ENCODE results near the gene GPSM1.

GPSM1 gene

DNA sequence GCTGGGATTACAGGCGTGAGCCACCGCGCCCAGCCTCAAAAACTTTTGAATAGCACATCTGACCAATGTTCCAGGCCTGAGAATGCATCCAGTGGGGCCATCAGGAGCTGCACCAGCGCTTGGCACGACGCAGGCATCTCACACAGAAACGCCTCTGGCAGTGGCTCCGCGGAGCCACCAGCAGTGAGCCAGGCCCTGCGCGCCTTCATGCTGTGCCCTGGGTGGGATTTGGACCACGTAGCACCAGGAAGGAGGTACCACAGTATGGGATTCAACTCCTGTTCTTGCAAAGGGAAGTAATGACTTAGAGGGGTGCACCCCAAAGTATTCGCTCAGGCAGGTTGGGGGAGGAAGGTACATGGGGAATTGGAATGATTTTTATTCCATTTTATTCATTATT, 26.5 kb upstream of the GPSM1 start:
- no peaks in the 10 kb centered on the region for H3K36me3 ChIP-seq (ENCODE audit: control insufficient read depth in 4 of 4, insufficient read depth in 4 of 4, low read length in 3 of 4)
- peaks cover 0 to 40% (median 22%) of the 10 kb centered on the region in 4 experiments for H3K4me1 ChIP-seq (ENCODE audit: control extremely low read depth in 1 of 4, control insufficient read depth in 4 of 4, insufficient read depth in 4 of 4, low read length in 3 of 4)
- H3K27ac ChIP-seq (ENCODE audit: insufficient read depth in 1 of 2, low read depth in 1 of 2, low read length in 2 of 2, poor library complexity in 1 of 2, severe bottlenecking in 2 of 2) = no peak overlapping the region
- DNase-seq = no peak
- 92% methylated on average over 12 of the region's 13 CpGs for WGBS (ENCODE audit: insufficient coverage)
- no peaks in the 10 kb centered on the region for H3K27me3 ChIP-seq (replicated peaks in 2 of 5; ENCODE audit: control insufficient read depth in 4 of 5, insufficient read depth in 5 of 5, low read length in 4 of 5)
- CTCF ChIA-PET = interaction anchor here (0.7 to 1.6 kb wide), 5 partner anchors 16 to 122 kb away, joined by 3 to 8 read pairs (median 3); no protein-coding TSS in a partner anchor
- H3K9me3 ChIP-seq (ENCODE audit: control extremely low read depth in 1 of 5, control insufficient read depth in 4 of 5, insufficient read depth in 2 of 5, low read depth in 1 of 5, low read length in 4 of 5) = no peaks in the 10 kb centered on the region
- no peak overlapping the region for H3K4me3 ChIP-seq (ENCODE audit: control insufficient read depth in 1 of 7, extremely low read depth in 1 of 7, insufficient read depth in 4 of 7, low read depth in 2 of 7, low read length in 6 of 7)
- POLR2A ChIA-PET = no interaction called here

DNA sequence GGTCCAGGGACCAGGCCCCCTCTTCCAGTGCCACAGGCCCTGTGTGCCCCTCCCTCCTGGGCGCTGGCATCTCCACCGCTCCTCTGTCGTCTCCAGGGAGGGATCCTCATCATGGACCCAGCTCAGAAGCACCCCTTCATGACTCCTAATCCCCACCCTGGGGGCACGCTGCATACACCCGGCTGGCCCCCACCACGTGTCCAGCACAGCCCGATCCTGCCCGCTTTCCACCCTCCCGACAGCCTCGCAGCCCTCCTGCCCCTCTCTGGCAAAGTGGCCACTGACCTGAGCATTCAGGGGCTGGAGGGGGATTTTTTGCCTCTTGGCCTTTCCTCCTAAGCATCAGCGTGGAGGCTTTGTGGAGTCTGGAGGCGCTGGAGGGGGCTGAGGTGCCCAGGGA, 24.8 kb upstream of the GPSM1 start:
- H3K36me3 ChIP-seq (ENCODE audit: control insufficient read depth in 4 of 4, insufficient read depth in 4 of 4, low read length in 3 of 4) = no peaks in the 10 kb centered on the region
- 96% methylated on average over 12 of the region's 12 CpGs for WGBS (ENCODE audit: insufficient coverage)
- no peak overlapping the region for H3K4me3 ChIP-seq (ENCODE audit: control insufficient read depth in 1 of 7, extremely low read depth in 1 of 7, insufficient read depth in 4 of 7, low read depth in 2 of 7, low read length in 6 of 7)
- ChIA-PET CTCF (interaction anchor here (1.5 kb wide), 1 partner anchor 11 kb away, joined by 3 read pairs; no protein-coding TSS in a partner anchor), POLR2A (no interaction called here)
- no peak overlapping the region for H3K27ac ChIP-seq (ENCODE audit: insufficient read depth in 1 of 2, low read depth in 1 of 2, low read length in 2 of 2, poor library complexity in 1 of 2, severe bottlenecking in 2 of 2)
- H3K4me1 ChIP-seq (ENCODE audit: control extremely low read depth in 1 of 4, control insufficient read depth in 4 of 4, insufficient read depth in 4 of 4, low read length in 3 of 4) = peaks cover 0 to 56% (median 35%) of the 10 kb centered on the region in 4 experiments
- DNase-seq = no peak
- no peaks in the 10 kb centered on the region for H3K9me3 ChIP-seq (ENCODE audit: control extremely low read depth in 1 of 5, control insufficient read depth in 4 of 5, insufficient read depth in 2 of 5, low read depth in 1 of 5, low read length in 4 of 5)
- no peaks in the 10 kb centered on the region for H3K27me3 ChIP-seq (replicated peaks in 2 of 5; ENCODE audit: control insufficient read depth in 4 of 5, insufficient read depth in 5 of 5, low read length in 4 of 5)

DNA sequence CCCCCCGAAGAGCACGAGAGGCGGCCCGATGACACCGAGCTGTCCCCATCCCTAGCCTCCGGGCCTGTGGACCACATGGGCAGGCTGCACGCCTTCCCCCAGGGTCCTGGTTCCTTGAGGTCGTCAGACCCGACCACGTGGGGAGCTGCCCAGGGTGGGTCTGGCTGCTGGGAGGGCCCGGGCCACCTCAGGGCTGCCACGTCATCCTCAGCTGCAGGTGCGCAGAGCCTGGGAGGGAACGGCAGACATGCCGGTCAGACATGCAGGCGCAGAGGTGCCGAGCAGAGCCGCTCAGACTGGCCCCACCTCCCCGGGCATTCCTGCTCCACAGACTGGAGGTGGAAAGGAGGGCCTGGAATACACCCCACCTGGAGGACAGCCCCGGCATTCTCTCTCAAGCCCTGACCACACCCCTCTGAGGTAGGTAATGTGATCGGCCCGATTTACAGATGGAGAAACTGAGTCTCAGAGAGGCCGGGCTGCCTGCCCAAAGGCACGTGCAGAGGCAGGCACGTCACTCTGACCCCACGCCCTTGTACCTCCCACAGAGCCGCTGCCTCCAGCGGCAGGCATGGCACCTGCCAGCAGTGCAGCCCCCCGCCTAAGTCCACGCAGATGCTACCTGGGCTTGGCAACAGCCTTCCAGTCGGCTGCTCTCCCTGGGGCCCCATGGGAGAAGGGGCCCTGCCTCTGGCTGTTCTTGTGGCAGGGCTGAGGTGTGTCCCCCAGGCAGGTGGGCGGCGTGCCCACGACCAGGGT, 24.1 kb upstream of the GPSM1 start:
- no peaks in the 10 kb centered on the region for H3K27me3 ChIP-seq (replicated peaks in 2 of 5; ENCODE audit: control insufficient read depth in 4 of 5, insufficient read depth in 5 of 5, low read length in 4 of 5)
- CTCF ChIA-PET = interaction anchor here (1.2 kb wide), 1 partner anchor 10 kb away, joined by 5 read pairs; no protein-coding TSS in a partner anchor
- no peak overlapping the region for H3K27ac ChIP-seq (ENCODE audit: insufficient read depth in 1 of 2, low read depth in 1 of 2, low read length in 2 of 2, poor library complexity in 1 of 2, severe bottlenecking in 2 of 2)
- POLR2A ChIA-PET = no interaction called here
- DNase-seq = no peak
- no peaks in the 10 kb centered on the region for H3K9me3 ChIP-seq (ENCODE audit: control extremely low read depth in 1 of 5, control insufficient read depth in 4 of 5, insufficient read depth in 2 of 5, low read depth in 1 of 5, low read length in 4 of 5)
- no peaks in the 10 kb centered on the region for H3K36me3 ChIP-seq (ENCODE audit: control insufficient read depth in 4 of 4, insufficient read depth in 4 of 4, low read length in 3 of 4)
- WGBS (ENCODE audit: insufficient coverage) = 95% methylated on average over 31 of the region's 34 CpGs
- no peak overlapping the region for H3K4me3 ChIP-seq (ENCODE audit: control insufficient read depth in 1 of 7, extremely low read depth in 1 of 7, insufficient read depth in 4 of 7, low read depth in 2 of 7, low read length in 6 of 7)
- H3K4me1 ChIP-seq (ENCODE audit: control extremely low read depth in 1 of 4, control insufficient read depth in 4 of 4, insufficient read depth in 4 of 4, low read length in 3 of 4) = peaks cover 1 to 59% (median 35%) of the 10 kb centered on the region in 4 experiments

- no peak within 1 kb of the TSS for H3K4me3 ChIP-seq (ENCODE audit: control insufficient read depth in 1 of 7, extremely low read depth in 1 of 7, insufficient read depth in 4 of 7, low read depth in 2 of 7, low read length in 6 of 7)
- POLR2A ChIA-PET = interaction anchor here (0.6 to 0.9 kb wide), 2 partner anchors 16 to 100 kb away, joined by 3 read pairs; no protein-coding TSS in a partner anchor
- WGBS (ENCODE audit: insufficient coverage) = 98% methylated on average over 14 of the region's 22 CpGs
- DNase-seq = no peak
- CTCF ChIA-PET = interaction anchor here (1.2 kb wide), 1 partner anchor 9 kb away, joined by 5 read pairs; no protein-coding TSS in a partner anchor
- H3K9me3 ChIP-seq (ENCODE audit: control extremely low read depth in 1 of 5, control insufficient read depth in 4 of 5, insufficient read depth in 2 of 5, low read depth in 1 of 5, low read length in 4 of 5) = no peaks in the 10 kb centered on the region
- H3K36me3 ChIP-seq (ENCODE audit: control insufficient read depth in 4 of 4, insufficient read depth in 4 of 4, low read length in 3 of 4) = no peaks in the 10 kb centered on the region
- H3K4me1 ChIP-seq (ENCODE audit: control extremely low read depth in 1 of 4, control insufficient read depth in 4 of 4, insufficient read depth in 4 of 4, low read length in 3 of 4) = peaks cover 1 to 62% (median 38%) of the 10 kb centered on the region in 4 experiments
- no peaks in the 10 kb centered on the region for H3K27me3 ChIP-seq (replicated peaks in 2 of 5; ENCODE audit: control insufficient read depth in 4 of 5, insufficient read depth in 5 of 5, low read length in 4 of 5)
- no peak within 1 kb of the TSS for H3K27ac ChIP-seq (ENCODE audit: insufficient read depth in 1 of 2, low read depth in 1 of 2, low read length in 2 of 2, poor library complexity in 1 of 2, severe bottlenecking in 2 of 2)
These were observed 23.4 kb upstream of the GPSM1 start, which contains the start of gene CCDC187 for GRCh38 chr9:136303825-136304416. CCDC187 (minus strand) TSS chr9:136304094; CDS start chr9:136303830, 264 bp downstream.

- no peak overlapping the region for H3K27ac ChIP-seq (ENCODE audit: insufficient read depth in 1 of 2, low read depth in 1 of 2, low read length in 2 of 2, poor library complexity in 1 of 2, severe bottlenecking in 2 of 2)
- WGBS (ENCODE audit: insufficient coverage) = 98% methylated on average over 8 of the region's 10 CpGs
- H3K4me3 ChIP-seq (ENCODE audit: control insufficient read depth in 1 of 7, extremely low read depth in 1 of 7, insufficient read depth in 4 of 7, low read depth in 2 of 7, low read length in 6 of 7) = no peak overlapping the region
- POLR2A ChIA-PET = interaction anchor here (0.6 to 0.9 kb wide), 2 partner anchors 17 to 100 kb away, joined by 3 read pairs; no protein-coding TSS in a partner anchor
- no peaks in the 10 kb centered on the region for H3K27me3 ChIP-seq (replicated peaks in 2 of 5; ENCODE audit: control insufficient read depth in 4 of 5, insufficient read depth in 5 of 5, low read length in 4 of 5)
- H3K4me1 ChIP-seq (ENCODE audit: control extremely low read depth in 1 of 4, control insufficient read depth in 4 of 4, insufficient read depth in 4 of 4, low read length in 3 of 4) = peaks cover 1 to 62% (median 38%) of the 10 kb centered on the region in 4 experiments
- H3K36me3 ChIP-seq (ENCODE audit: control insufficient read depth in 4 of 4, insufficient read depth in 4 of 4, low read length in 3 of 4) = no peaks in the 10 kb centered on the region
- no peak for DNase-seq
- no peaks in the 10 kb centered on the region for H3K9me3 ChIP-seq (ENCODE audit: control extremely low read depth in 1 of 5, control insufficient read depth in 4 of 5, insufficient read depth in 2 of 5, low read depth in 1 of 5, low read length in 4 of 5)
- CTCF ChIA-PET = interaction anchor here (1.2 to 1.7 kb wide), 2 partner anchors 9 to 21 kb away, joined by 4 to 5 read pairs; no protein-coding TSS in a partner anchor
These were observed 22.9 kb upstream of the GPSM1 start for GRCh38 chr9:136304456-136304855.

- no peak overlapping the region for H3K4me3 ChIP-seq (ENCODE audit: control insufficient read depth in 1 of 7, extremely low read depth in 1 of 7, insufficient read depth in 4 of 7, low read depth in 2 of 7, low read length in 6 of 7)
- H3K4me1 ChIP-seq (ENCODE audit: control extremely low read depth in 1 of 4, control insufficient read depth in 4 of 4, insufficient read depth in 4 of 4, low read length in 3 of 4) = peaks cover 4 to 62% (median 36%) of the 10 kb centered on the region in 4 experiments
- WGBS (ENCODE audit: insufficient coverage) = 89% methylated on average over 12 of the region's 13 CpGs
- DNase-seq = no peak
- H3K36me3 ChIP-seq (ENCODE audit: control insufficient read depth in 4 of 4, insufficient read depth in 4 of 4, low read length in 3 of 4) = no peaks in the 10 kb centered on the region
- H3K27ac ChIP-seq (ENCODE audit: insufficient read depth in 1 of 2, low read depth in 1 of 2, low read length in 2 of 2, poor library complexity in 1 of 2, severe bottlenecking in 2 of 2) = no peak overlapping the region
- no peaks in the 10 kb centered on the region for H3K9me3 ChIP-seq (ENCODE audit: control extremely low read depth in 1 of 5, control insufficient read depth in 4 of 5, insufficient read depth in 2 of 5, low read depth in 1 of 5, low read length in 4 of 5)
- ChIA-PET CTCF (interaction anchor here (1.7 kb wide), 1 partner anchor 21 kb away, joined by 4 read pairs; no protein-coding TSS in a partner anchor), POLR2A (interaction anchor here (0.9 kb wide), 1 partner anchor 17 kb away, joined by 3 read pairs; no protein-coding TSS in a partner anchor)
- H3K27me3 ChIP-seq (replicated peaks in 2 of 5; ENCODE audit: control insufficient read depth in 4 of 5, insufficient read depth in 5 of 5, low read length in 4 of 5) = no peaks in the 10 kb centered on the region
These were observed 22.4 kb upstream of the GPSM1 start for GRCh38 chr9:136304981-136305380.
